WTC11 (cell line): Measurements from ENCODE around the gene CACNA1A. TPM values are rescaled to one million over a fixed set of nuclear protein-coding genes. Genes with fewer than 3 reads are reported as not detected.

Experiments used
- AFF4 ChIP-seq: sonication (generic); formaldehyde crosslinking; IDR thresholded peaks from 2 replicates; pipeline ENCODE4 v1.8.1; 2023; ENCODE audit warnings: mild to moderate bottlenecking, missing genetic modification reagents, borderline replicate concordance
- E2F4 ChIP-seq: sonication (generic); formaldehyde crosslinking; IDR thresholded peaks from 2 replicates; pipeline ENCODE4 v1.8.1; 2022; ENCODE audit warnings: low read depth, mild to moderate bottlenecking, moderate library complexity, missing genetic modification reagents, borderline replicate concordance
- ELF4 ChIP-seq: sonication (generic); formaldehyde crosslinking; IDR thresholded peaks from 2 replicates; pipeline ENCODE4 v1.8.1; 2022; ENCODE audit warnings: low read depth, mild to moderate bottlenecking, moderate library complexity, missing genetic modification reagents
- EMX1 ChIP-seq: fragments of 250-450 bp; sonication (Bioruptor Pico); IDR thresholded peaks from 2 replicates; pipeline ENCODE4 v1.8.0; 2021; ENCODE audit warnings: mild to moderate bottlenecking
- IRF1 ChIP-seq: sonication (generic); formaldehyde crosslinking; IDR thresholded peaks from 2 replicates; pipeline ENCODE4 v1.8.0; 2023; ENCODE audit warnings: missing genetic modification reagents
- KAT7 ChIP-seq: sonication (generic); formaldehyde crosslinking; IDR thresholded peaks from 2 replicates; pipeline ENCODE4 v1.8.1; 2023; ENCODE audit warnings: missing genetic modification reagents, mild to moderate bottlenecking, borderline replicate concordance
- NFATC4 ChIP-seq: fragments of 250-450 bp; sonication (Bioruptor Pico); IDR thresholded peaks from 2 replicates; pipeline ENCODE4 v1.9.0; 2021; ENCODE audit warnings: mild to moderate bottlenecking
- STAT6 ChIP-seq: sonication (generic); formaldehyde crosslinking; conservative IDR thresholded peaks from 2 replicates; pipeline ENCODE4 v1.8.1; 2023; ENCODE audit warnings: mild to moderate bottlenecking, low read depth, missing genetic modification reagents, moderate library complexity
- ZNF121 ChIP-seq: sonication (generic); formaldehyde crosslinking; IDR thresholded peaks from 2 replicates; pipeline ENCODE4 v1.8.0; 2023; ENCODE audit warnings: missing genetic modification reagents
- total RNA-seq: library from RNA; stranded (reverse); gene quantifications from 3 replicates; pipeline ENCODE4 v1.2.3, GENCODE V29; 2021
- TF ChIP-seq, protein P1 (sequence below): fragments of 250-450 bp; sonication (Bioruptor Pico); IDR thresholded peaks from 2 replicates; pipeline ENCODE4 v1.9.0; 2021; ENCODE audit warnings: mild to moderate bottlenecking, borderline replicate concordance
- TF ChIP-seq, protein P2 (sequence below): sonication (generic); formaldehyde crosslinking; IDR thresholded peaks from 2 replicates; pipeline ENCODE4 v1.8.1; 2023; ENCODE audit warnings: mild to moderate bottlenecking, missing genetic modification reagents
- TF ChIP-seq, protein P3 (sequence below): fragments of 250-450 bp; sonication (Bioruptor Pico); conservative IDR thresholded peaks from 2 replicates; pipeline ENCODE4 v1.9.0; 2021; ENCODE audit warnings: mild to moderate bottlenecking

Gene CACNA1A
- total RNA-seq, 1 experiment from 2014 or later = 28.9 TPM

GRCh38 chr19:13408889-13409518, 97.3 kb downstream of the CACNA1A start (continued):
- TF ChIP-seq, protein P1, sequence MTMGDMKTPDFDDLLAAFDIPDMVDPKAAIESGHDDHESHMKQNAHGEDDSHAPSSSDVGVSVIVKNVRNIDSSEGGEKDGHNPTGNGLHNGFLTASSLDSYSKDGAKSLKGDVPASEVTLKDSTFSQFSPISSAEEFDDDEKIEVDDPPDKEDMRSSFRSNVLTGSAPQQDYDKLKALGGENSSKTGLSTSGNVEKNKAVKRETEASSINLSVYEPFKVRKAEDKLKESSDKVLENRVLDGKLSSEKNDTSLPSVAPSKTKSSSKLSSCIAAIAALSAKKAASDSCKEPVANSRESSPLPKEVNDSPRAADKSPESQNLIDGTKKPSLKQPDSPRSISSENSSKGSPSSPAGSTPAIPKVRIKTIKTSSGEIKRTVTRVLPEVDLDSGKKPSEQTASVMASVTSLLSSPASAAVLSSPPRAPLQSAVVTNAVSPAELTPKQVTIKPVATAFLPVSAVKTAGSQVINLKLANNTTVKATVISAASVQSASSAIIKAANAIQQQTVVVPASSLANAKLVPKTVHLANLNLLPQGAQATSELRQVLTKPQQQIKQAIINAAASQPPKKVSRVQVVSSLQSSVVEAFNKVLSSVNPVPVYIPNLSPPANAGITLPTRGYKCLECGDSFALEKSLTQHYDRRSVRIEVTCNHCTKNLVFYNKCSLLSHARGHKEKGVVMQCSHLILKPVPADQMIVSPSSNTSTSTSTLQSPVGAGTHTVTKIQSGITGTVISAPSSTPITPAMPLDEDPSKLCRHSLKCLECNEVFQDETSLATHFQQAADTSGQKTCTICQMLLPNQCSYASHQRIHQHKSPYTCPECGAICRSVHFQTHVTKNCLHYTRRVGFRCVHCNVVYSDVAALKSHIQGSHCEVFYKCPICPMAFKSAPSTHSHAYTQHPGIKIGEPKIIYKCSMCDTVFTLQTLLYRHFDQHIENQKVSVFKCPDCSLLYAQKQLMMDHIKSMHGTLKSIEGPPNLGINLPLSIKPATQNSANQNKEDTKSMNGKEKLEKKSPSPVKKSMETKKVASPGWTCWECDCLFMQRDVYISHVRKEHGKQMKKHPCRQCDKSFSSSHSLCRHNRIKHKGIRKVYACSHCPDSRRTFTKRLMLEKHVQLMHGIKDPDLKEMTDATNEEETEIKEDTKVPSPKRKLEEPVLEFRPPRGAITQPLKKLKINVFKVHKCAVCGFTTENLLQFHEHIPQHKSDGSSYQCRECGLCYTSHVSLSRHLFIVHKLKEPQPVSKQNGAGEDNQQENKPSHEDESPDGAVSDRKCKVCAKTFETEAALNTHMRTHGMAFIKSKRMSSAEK (CRISPR knock-in tag) = no peak
- TF ChIP-seq E2F4 (CRISPR knock-in tag) (no peak), NFATC4 (CRISPR knock-in tag) (no peak), EMX1 (CRISPR knock-in tag) (no peak), AFF4 (CRISPR knock-in tag) (no peak), IRF1 (CRISPR knock-in tag) (no peak), KAT7 (no peak), ELF4 (CRISPR knock-in tag) (no peak), ZNF121 (CRISPR knock-in tag) (no peak), STAT6 (CRISPR knock-in tag) (no peak)
- TF ChIP-seq, protein P2, sequence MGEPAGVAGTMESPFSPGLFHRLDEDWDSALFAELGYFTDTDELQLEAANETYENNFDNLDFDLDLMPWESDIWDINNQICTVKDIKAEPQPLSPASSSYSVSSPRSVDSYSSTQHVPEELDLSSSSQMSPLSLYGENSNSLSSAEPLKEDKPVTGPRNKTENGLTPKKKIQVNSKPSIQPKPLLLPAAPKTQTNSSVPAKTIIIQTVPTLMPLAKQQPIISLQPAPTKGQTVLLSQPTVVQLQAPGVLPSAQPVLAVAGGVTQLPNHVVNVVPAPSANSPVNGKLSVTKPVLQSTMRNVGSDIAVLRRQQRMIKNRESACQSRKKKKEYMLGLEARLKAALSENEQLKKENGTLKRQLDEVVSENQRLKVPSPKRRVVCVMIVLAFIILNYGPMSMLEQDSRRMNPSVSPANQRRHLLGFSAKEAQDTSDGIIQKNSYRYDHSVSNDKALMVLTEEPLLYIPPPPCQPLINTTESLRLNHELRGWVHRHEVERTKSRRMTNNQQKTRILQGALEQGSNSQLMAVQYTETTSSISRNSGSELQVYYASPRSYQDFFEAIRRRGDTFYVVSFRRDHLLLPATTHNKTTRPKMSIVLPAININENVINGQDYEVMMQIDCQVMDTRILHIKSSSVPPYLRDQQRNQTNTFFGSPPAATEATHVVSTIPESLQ = no peak
- TF ChIP-seq, protein P3, sequence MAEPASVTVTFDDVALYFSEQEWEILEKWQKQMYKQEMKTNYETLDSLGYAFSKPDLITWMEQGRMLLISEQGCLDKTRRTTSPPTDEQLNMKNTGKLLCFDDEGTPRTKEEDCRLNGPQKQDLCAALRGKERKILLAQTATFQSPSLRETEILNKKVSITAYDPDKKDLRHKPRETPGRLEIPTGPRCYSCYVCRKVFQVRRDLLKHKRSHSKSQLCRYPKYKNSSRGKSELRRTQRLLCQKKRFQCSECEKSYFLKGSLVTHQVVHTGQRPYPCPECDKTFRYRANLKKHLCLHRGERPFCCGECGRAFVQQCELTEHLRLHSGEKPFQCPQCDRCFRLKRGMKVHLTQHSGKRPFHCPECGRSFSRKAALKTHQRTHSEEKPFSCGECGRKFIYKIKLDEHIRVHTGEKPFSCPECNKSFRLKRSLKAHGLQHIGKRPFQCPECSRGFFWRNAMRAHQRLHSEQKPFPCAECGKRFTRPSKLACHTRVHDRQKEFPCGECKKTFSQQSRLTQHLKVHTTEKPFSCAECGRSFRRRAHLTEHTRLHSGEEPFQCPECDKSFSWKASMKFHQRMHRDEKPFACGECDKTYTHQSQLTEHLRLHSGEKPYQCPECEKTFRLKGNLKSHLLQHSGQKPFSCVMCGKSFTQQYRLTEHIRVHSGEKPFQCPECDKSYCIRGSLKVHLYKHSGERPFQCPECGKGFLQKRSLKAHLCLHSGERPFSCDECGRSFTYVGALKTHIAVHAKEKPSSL (CRISPR knock-in tag) = no peak
